Measurements from ENCODE around the gene SIKE1.
"Not testable (repeated sequence)": the region's sequence is repeated elsewhere in the genome, so short reads cannot be mapped to it uniquely, and the experiment has no call there.

SIKE1 gene

DNA sequence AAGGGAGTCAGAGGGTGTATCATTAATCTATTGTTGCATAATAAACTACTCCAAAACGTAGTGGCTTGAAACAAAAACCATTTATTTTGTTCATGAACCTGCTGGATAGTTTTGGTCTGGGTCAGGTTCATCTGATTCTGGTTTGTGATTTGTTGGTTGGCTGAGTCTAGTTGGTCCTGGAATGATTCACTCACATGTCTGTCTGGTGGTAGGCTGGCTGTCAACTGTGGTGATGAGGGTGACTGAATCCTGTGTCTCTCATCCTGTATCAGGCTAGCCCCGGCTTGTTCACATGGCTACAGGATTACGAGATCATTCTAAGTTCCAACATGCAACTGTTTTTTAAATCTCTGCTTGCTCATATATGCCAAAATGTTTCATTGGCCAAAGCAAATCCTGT lies 22.5 kb upstream of the SIKE1 start:
- ChIA-PET POLR2A (no interaction called here), CTCF (no interaction called here)
- DNase-seq (ENCODE audit: extremely low spot score), result no peak
- TF ChIP-seq, protein P1, sequence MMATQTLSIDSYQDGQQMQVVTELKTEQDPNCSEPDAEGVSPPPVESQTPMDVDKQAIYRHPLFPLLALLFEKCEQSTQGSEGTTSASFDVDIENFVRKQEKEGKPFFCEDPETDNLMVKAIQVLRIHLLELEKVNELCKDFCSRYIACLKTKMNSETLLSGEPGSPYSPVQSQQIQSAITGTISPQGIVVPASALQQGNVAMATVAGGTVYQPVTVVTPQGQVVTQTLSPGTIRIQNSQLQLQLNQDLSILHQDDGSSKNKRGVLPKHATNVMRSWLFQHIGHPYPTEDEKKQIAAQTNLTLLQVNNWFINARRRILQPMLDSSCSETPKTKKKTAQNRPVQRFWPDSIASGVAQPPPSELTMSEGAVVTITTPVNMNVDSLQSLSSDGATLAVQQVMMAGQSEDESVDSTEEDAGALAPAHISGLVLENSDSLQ (IDR thresholded peaks at IDR 0.05), result no peak
- TF ChIP-seq BHLHE40 (IDR thresholded peaks at IDR 0.05; ENCODE audit: borderline replicate concordance), result no peak
- TF ChIP-seq HDGF (IDR thresholded peaks at IDR 0.05; ENCODE audit: borderline replicate concordance), result no peak
- TF ChIP-seq LEF1 (IDR thresholded peaks at IDR 0.05; ENCODE audit: borderline replicate concordance), result no peak
- no peak for TF ChIP-seq FOXK2 (IDR thresholded peaks at IDR 0.05)
- TF ChIP-seq SUZ12 (IDR thresholded peaks at IDR 0.05), result no peak
- no peak for TF ChIP-seq FOXA1 (IDR thresholded peaks at IDR 0.05)
- TF ChIP-seq SP1 (IDR thresholded peaks at IDR 0.05), result no peak
- no peak for TF ChIP-seq NFRKB (IDR thresholded peaks at IDR 0.05)
- no peak for TF ChIP-seq CTBP1 (IDR thresholded peaks at IDR 0.05; ENCODE audit: borderline replicate concordance)
- TF ChIP-seq ZNF384 (IDR thresholded peaks at IDR 0.05), result no peak
- TF ChIP-seq L3MBTL2 (conservative IDR thresholded peaks at IDR 0.05), result no peak
- TF ChIP-seq TARDBP (IDR thresholded peaks at IDR 0.05), result no peak

DNA sequence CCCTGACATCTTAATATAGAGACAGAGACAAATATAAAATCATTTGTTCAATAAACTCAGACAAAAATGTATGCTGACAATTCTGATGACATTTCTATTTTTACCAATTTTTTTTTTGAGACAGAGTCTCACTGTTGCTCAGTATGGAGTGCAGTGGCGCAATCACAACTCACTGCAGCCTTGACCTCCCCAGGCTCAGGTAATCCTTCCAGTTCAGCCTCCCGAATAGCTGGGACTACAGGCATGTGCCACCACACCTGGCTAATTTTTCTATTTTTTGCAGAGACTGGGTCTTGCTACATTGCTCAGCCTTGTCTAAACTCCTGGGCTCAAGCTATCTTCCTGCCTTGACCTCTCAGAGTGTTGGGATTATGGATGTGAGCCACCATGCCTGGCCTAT lies 13.6 kb upstream of the SIKE1 start:
- ChIA-PET POLR2A (interaction anchor here (1.4 kb wide), 2 partner anchors 14 to 37 kb away, joined by 3 to 9 read pairs; partner anchors contain the start of genes CSDE1 and SIKE1), CTCF (interaction anchor here (0.6 kb wide), 1 partner anchor 944 kb away, joined by 3 read pairs; no protein-coding TSS in a partner anchor)
- no peak for TF ChIP-seq FOXM1 (IDR thresholded peaks at IDR 0.05; ENCODE audit: borderline replicate concordance)
- no peak for DNase-seq (ENCODE audit: extremely low spot score)

DNA sequence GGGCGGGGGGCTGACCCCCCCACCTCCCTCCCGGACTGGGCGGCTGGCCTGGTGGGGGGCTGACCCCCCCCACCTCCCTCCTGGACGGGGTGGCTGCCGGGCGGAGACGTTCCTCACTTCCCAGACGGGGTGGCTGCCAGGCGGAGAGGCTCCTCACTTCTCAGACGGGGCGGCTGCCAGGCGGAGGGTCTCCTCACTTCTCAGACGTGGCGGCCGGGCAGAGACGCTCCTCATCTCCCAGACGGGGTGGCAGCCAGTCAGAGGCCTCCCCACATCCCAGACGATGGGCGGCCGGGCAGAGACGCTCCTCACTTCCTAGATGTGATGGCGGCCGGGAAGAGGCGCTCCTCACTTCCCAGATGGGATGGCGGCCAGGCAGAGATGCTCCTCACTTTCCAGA lies 10.1 kb upstream of the SIKE1 start:
- CTCF ChIA-PET; POLR2A ChIA-PET; DNase-seq (ENCODE audit: extremely low spot score): not testable (repeated sequence)

DNA sequence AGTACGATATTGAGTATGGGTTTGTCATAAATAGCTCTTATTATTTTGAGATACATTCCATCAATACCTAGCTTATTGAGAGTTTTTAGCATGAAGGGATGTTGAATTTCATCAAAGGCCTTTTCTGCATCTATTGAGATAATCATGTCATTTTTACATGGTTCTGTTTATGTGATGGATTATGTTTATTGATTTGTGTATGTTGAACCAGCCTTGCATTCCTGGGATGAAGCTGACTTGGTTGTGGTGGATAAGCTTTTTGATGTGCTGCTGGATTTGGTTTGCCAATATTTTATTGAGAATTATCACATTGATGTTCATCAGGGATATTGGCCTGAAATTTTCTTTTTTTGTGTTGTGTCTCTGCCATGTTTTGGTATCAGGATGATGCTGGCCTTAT lies 6.0 kb upstream of the SIKE1 start:
- DNase-seq (ENCODE audit: extremely low spot score); CTCF ChIA-PET; POLR2A ChIA-PET: not testable (repeated sequence)

DNA sequence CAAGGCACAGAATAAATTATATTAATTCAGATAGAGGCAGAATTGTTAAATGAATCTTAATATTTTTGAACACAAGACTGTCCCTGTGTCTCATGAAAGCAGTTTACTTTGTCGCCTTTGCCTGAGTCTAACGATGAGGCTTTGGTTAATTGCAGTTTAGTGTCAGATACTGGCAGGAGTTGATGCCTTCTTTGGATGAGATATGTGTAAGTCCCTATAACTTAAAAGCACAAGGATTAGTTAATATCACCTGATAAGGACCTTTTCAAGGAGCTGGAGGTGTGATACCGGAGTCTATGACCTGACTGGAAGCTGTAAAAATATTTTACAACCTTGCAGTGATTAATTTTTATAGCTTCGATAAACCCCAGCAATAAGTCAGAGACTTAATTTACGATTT lies 2.0 kb upstream of the SIKE1 start:
- POLR2A ChIA-PET, result interaction anchor here (1.3 kb wide), 1 partner anchor 23 kb away, joined by 4 read pairs; no protein-coding TSS in a partner anchor

DNA sequence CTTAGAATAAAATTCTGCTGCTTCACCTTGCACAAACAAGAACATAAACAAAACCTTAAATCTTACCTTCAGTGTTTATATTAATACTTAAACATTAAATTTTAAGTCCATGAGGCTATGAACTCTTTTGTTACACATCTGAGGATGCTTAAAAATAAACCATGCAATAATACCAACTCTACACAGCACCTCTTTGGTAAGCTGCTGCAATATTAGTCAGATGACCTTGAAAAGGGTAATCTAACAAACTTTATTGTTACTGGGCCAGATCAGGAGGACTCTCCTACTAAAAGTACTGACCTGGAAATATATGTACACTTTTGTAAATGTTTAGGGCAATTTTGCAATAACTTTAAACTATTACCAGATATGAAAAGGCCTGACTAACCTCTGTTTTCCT lies 763 bp downstream of the SIKE1 start:
- no peak for DNase-seq (ENCODE audit: extremely low spot score)
- TF ChIP-seq L3MBTL2 (conservative IDR thresholded peaks at IDR 0.05), result no peak
- TF ChIP-seq CTBP1 (IDR thresholded peaks at IDR 0.05; ENCODE audit: borderline replicate concordance), result no peak
- TF ChIP-seq ZNF384 (IDR thresholded peaks at IDR 0.05), result no peak
- TF ChIP-seq FOXM1 (IDR thresholded peaks at IDR 0.05; ENCODE audit: borderline replicate concordance), result no peak
- no peak for TF ChIP-seq SUZ12 (IDR thresholded peaks at IDR 0.05)
- ChIA-PET POLR2A (interaction anchor here (0.6 to 1.9 kb wide), 6 partner anchors 9 to 31 kb away, joined by 3 to 11 read pairs (median 5); partner anchors contain the start of gene CSDE1), CTCF (no interaction called here)

More for the DNA sequence above, 2.0 kb upstream of the SIKE1 start:
- no peak for DNase-seq (ENCODE audit: extremely low spot score)
- TF ChIP-seq CTBP1 (IDR thresholded peaks at IDR 0.05; ENCODE audit: borderline replicate concordance) (no peak), SP1 (IDR thresholded peaks at IDR 0.05) (no peak), HDGF (IDR thresholded peaks at IDR 0.05; ENCODE audit: borderline replicate concordance) (no peak), SUZ12 (IDR thresholded peaks at IDR 0.05) (no peak), ARNT (IDR thresholded peaks at IDR 0.05) (no peak)
- TF ChIP-seq, protein P1 (IDR thresholded peaks at IDR 0.05), result no peak
- CTCF ChIA-PET, result no interaction called here

DNA sequence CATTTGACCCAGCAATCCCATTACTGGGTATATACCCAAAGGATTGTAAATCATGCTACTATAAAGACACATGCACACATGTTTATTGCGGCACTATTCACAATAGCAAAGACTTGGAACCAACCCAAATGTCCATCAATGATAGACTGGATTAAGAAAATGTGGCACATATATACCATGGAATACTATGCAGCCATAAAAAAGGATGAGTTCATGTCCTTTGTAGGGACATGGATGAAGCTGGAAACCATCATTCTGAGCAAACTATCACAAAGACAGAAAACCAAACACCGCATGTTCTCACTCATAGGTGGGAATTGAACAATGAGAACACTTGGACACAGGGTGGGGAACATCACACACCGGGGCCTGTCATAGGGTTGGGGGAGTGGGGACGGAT lies 3.8 kb downstream of the SIKE1 start:
- DNase-seq (ENCODE audit: extremely low spot score); CTCF ChIA-PET; POLR2A ChIA-PET: not testable (repeated sequence)

DNA sequence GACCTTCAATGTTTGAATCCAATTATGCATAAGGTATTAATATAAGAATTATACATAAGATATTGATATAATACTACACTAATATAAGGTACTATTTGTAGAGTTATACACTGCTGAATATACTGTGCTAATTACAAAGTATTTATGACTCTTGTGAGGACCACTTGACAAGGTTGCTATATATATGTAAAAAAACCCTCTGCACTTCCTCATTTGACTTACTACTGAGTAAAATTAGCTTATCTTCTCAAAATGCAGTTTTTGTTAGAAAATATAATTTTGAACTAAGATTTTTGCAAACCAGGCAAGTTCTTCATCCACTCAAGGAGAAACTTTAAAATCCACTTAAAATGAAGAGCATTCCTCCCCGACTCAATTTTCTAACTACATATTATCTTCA lies 8.5 kb downstream of the SIKE1 start:
- DNase-seq (ENCODE audit: extremely low spot score), result no peak
- TF ChIP-seq FOXA1 (IDR thresholded peaks at IDR 0.05) (no peak), SP1 (IDR thresholded peaks at IDR 0.05) (no peak), FOXK2 (IDR thresholded peaks at IDR 0.05) (no peak), ARNT (IDR thresholded peaks at IDR 0.05) (no peak), FOXM1 (IDR thresholded peaks at IDR 0.05; ENCODE audit: borderline replicate concordance) (no peak), HDGF (IDR thresholded peaks at IDR 0.05; ENCODE audit: borderline replicate concordance) (no peak)
- TF ChIP-seq, protein P1 (IDR thresholded peaks at IDR 0.05), result no peak
- POLR2A ChIA-PET, result interaction anchor here (1.0 kb wide), 1 partner anchor 8 kb away, joined by 3 read pairs; the partner anchor contains the start of gene SIKE1
- CTCF ChIA-PET, result no interaction called here
